Uterus (tissue), 2 donors: Measurements from ENCODE around the gene GSG1L2.

Experiments
- POLR2A ChIP-seq, 2 donors: fragments of 450-650 bp; IDR thresholded peaks; one replicate each; pipeline ENCODE4 v1.6.1; 2016; ENCODE audit warnings: antibody characterized with exemption in 2 of 2, mild to moderate bottlenecking in 1 of 2, moderate library complexity in 1 of 2
- TF ChIP-seq, protein P1 (sequence below), 4 experiments: fragments of 200-600 bp in 2 of 4; fragments of 450-650 bp in 2 of 4; sonication (generic) in 2 of 4; IDR thresholded peaks; one replicate each; pipeline ENCODE4 v1.5.1; 2016 to 2019; ENCODE audit warnings: antibody characterized with exemption in 4 of 4, mild to moderate bottlenecking in 2 of 4, moderate library complexity in 1 of 4

DNA sequence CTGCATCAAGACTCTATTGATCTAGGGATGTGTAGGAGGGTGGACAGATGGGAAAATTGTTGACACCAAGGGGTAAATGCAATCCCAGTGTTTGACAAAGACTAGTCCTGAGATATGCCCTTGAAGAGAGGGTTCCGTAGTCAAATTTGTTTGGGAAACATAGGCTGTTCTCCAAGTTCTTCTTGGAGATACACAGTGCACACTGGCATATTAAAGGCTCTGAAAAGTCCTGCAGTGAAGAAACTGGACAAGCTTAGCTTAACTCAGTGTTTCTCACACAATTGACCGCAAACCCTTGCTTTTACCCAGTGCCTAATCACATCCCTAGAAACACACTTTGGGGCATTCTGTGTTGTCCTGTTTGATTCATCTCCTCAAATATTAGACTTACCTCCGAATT lies 41.3 kb downstream of the GSG1L2 start:
- TF ChIP-seq POLR2A (IDR thresholded peaks at IDR 0.05) = no peak
- TF ChIP-seq, protein P1, sequence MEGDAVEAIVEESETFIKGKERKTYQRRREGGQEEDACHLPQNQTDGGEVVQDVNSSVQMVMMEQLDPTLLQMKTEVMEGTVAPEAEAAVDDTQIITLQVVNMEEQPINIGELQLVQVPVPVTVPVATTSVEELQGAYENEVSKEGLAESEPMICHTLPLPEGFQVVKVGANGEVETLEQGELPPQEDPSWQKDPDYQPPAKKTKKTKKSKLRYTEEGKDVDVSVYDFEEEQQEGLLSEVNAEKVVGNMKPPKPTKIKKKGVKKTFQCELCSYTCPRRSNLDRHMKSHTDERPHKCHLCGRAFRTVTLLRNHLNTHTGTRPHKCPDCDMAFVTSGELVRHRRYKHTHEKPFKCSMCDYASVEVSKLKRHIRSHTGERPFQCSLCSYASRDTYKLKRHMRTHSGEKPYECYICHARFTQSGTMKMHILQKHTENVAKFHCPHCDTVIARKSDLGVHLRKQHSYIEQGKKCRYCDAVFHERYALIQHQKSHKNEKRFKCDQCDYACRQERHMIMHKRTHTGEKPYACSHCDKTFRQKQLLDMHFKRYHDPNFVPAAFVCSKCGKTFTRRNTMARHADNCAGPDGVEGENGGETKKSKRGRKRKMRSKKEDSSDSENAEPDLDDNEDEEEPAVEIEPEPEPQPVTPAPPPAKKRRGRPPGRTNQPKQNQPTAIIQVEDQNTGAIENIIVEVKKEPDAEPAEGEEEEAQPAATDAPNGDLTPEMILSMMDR (IDR thresholded peaks at IDR 0.05) = no peak
